ENCODE measurements around the gene DUSP3. TPM values are rescaled to one million over a fixed set of nuclear protein-coding genes. Genes with fewer than 3 reads are reported as not detected.
A peak's percentile ranks its signal among the peaks of the same experiment; 100 is the strongest.

The DUSP3 gene
- total and polyA plus RNA-seq, 2 of the 13 experiments (the other 11 are each of a cell fraction or from before 2014, with no cell fraction given): 60.0 to 71.5 TPM

GRCh38 chr17:43791589-43791988 is 12.8 kb upstream of the DUSP3 start (continued):
- TF ChIP-seq AKNA (CRISPR knock-in tag; IDR thresholded peaks at IDR 0.05; ENCODE audit: borderline replicate concordance) (no peak), GATAD2A (CRISPR knock-in tag; IDR thresholded peaks at IDR 0.05) (0 out of 2 replicates have a peak, but pooled peaks have one; percentile 22), PATZ1 (CRISPR knock-in tag; IDR thresholded peaks at IDR 0.05) (no peak), ZNF30 (CRISPR knock-in tag; IDR thresholded peaks at IDR 0.05) (no peak), ELK4 (CRISPR knock-in tag; IDR thresholded peaks at IDR 0.05; ENCODE audit: borderline replicate concordance) (no peak), HOXA5 (CRISPR knock-in tag; IDR thresholded peaks at IDR 0.05) (no peak), ZNF776 (CRISPR knock-in tag; IDR thresholded peaks at IDR 0.05) (no peak), AFF4 (CRISPR knock-in tag; IDR thresholded peaks at IDR 0.05) (no peak), KDM3A (CRISPR knock-in tag; IDR thresholded peaks at IDR 0.05; ENCODE audit: low read depth) (no peak), SIN3B (IDR thresholded peaks at IDR 0.05; ENCODE audit: low read length) (no peak), RELA (CRISPR knock-in tag; IDR thresholded peaks at IDR 0.05) (no peak), WIZ (CRISPR knock-in tag; IDR thresholded peaks at IDR 0.05) (no peak), ZNF382 (CRISPR knock-in tag; IDR thresholded peaks at IDR 0.05; ENCODE audit: borderline replicate concordance) (no peak), THAP11 (CRISPR knock-in tag; IDR thresholded peaks at IDR 0.05) (peak; percentile 74), BORCS8-MEF2B (CRISPR knock-in tag; IDR thresholded peaks at IDR 0.05) (no peak), RAD51 (IDR thresholded peaks at IDR 0.05; ENCODE audit: borderline replicate concordance) (no peak), SOX13 (IDR thresholded peaks at IDR 0.05) (no peak), SOX13 (CRISPR knock-in tag; conservative IDR thresholded peaks at IDR 0.05 in 1 of 2, IDR thresholded peaks at IDR 0.05 in 1 of 2) (peak in 1 of 2 experiments; percentile 54; a peak in 2 of 4 replicates), SOX6 (IDR thresholded peaks at IDR 0.05) (no peak), SOX6 (CRISPR knock-in tag; IDR thresholded peaks at IDR 0.05) (peak; percentile 31; the same call in 1 of the 2 replicates), ZNF292 (CRISPR knock-in tag; IDR thresholded peaks at IDR 0.05; ENCODE audit: borderline replicate concordance, low read depth) (no peak)
